Esophagus squamous epithelium (tissue), 4 donors: ENCODE data around the gene SLC25A3.

Experiments
- CTCF ChIP-seq, 6 experiments: fragments of 450-650 bp in 4 of 6; fragments of 200-600 bp in 2 of 6; sonication (generic) in 2 of 6; IDR thresholded peaks; one replicate each; pipeline ENCODE4 v1.5.1; 2016 to 2019; ENCODE audit warnings: antibody characterized with exemption in 6 of 6, mild to moderate bottlenecking in 4 of 6, moderate library complexity in 4 of 6
- POLR2A ChIP-seq, 4 donors: fragments of 450-650 bp; IDR thresholded peaks; one replicate each; pipeline ENCODE4 v1.6.1; 2017; ENCODE audit warnings: antibody characterized with exemption in 4 of 4, mild to moderate bottlenecking in 4 of 4, moderate library complexity in 3 of 4

- TF ChIP-seq POLR2A (IDR thresholded peaks at IDR 0.05) = no peak
- no peak for TF ChIP-seq CTCF (IDR thresholded peaks at IDR 0.05)
Measured at GRCh38 chr12:98606359-98606988, 13.0 kb downstream of the SLC25A3 start.
